Measurements from ENCODE around the gene ILF2.

Gene ILF2

GRCh38 chr1:153651771-153652170, 19.0 kb downstream of the ILF2 start:
- TF ChIP-seq FOXP2 (optimal IDR thresholded peaks at IDR 0.05; ENCODE audit: borderline replicate concordance, extremely low read depth, extremely low read length, insufficient read depth) (no peak), TAF1 (IDR thresholded peaks at IDR 0.05; ENCODE audit: borderline replicate concordance, insufficient read depth, low read length) (no peak), POLR2AphosphoS5 (IDR thresholded peaks at IDR 0.05; ENCODE audit: low read depth, low read length) (no peak), REST (IDR thresholded peaks at IDR 0.05; ENCODE audit: insufficient read depth in 1 of 2, low read depth in 2 of 2, low read length in 2 of 2) (no peak), SIN3A (IDR thresholded peaks at IDR 0.05; ENCODE audit: borderline replicate concordance, insufficient read depth, low read length) (no peak)

- TF ChIP-seq FOXP2 (optimal IDR thresholded peaks at IDR 0.05; ENCODE audit: borderline replicate concordance, extremely low read depth, extremely low read length, insufficient read depth), result no peak
- no peak for TF ChIP-seq TAF1 (IDR thresholded peaks at IDR 0.05; ENCODE audit: borderline replicate concordance, insufficient read depth, low read length)
- TF ChIP-seq SIN3A (IDR thresholded peaks at IDR 0.05; ENCODE audit: borderline replicate concordance, insufficient read depth, low read length), result no peak
- TF ChIP-seq POLR2AphosphoS5 (IDR thresholded peaks at IDR 0.05; ENCODE audit: low read depth, low read length), result no peak
- TF ChIP-seq REST (IDR thresholded peaks at IDR 0.05; ENCODE audit: insufficient read depth in 1 of 2, low read depth in 2 of 2, low read length in 2 of 2), result no peak
These were observed 20.9 kb downstream of the ILF2 start for GRCh38 chr1:153649863-153650235.

- TF ChIP-seq POLR2AphosphoS5 (IDR thresholded peaks at IDR 0.05; ENCODE audit: low read depth, low read length), result no peak
- TF ChIP-seq FOXP2 (optimal IDR thresholded peaks at IDR 0.05; ENCODE audit: borderline replicate concordance, extremely low read depth, extremely low read length, insufficient read depth), result no peak
- no peak for TF ChIP-seq SIN3A (IDR thresholded peaks at IDR 0.05; ENCODE audit: borderline replicate concordance, insufficient read depth, low read length)
- TF ChIP-seq TAF1 (IDR thresholded peaks at IDR 0.05; ENCODE audit: borderline replicate concordance, insufficient read depth, low read length), result no peak
- TF ChIP-seq REST (IDR thresholded peaks at IDR 0.05; ENCODE audit: insufficient read depth in 1 of 2, low read depth in 2 of 2, low read length in 2 of 2), result no peak
These were observed 21.5 kb downstream of the ILF2 start for GRCh38 chr1:153649137-153649862.

- no peak for TF ChIP-seq REST (IDR thresholded peaks at IDR 0.05; ENCODE audit: insufficient read depth in 1 of 2, low read depth in 2 of 2, low read length in 2 of 2)
- TF ChIP-seq FOXP2 (optimal IDR thresholded peaks at IDR 0.05; ENCODE audit: borderline replicate concordance, extremely low read depth, extremely low read length, insufficient read depth), result no peak
- no peak for TF ChIP-seq TAF1 (IDR thresholded peaks at IDR 0.05; ENCODE audit: borderline replicate concordance, insufficient read depth, low read length)
- no peak for TF ChIP-seq SIN3A (IDR thresholded peaks at IDR 0.05; ENCODE audit: borderline replicate concordance, insufficient read depth, low read length)
- TF ChIP-seq POLR2AphosphoS5 (IDR thresholded peaks at IDR 0.05; ENCODE audit: low read depth, low read length), result no peak
These were observed 22.7 kb downstream of the ILF2 start for GRCh38 chr1:153648000-153648643.
